Measurements from ENCODE around the gene GZMM. TPM values are rescaled to one million over a fixed set of nuclear protein-coding genes. Genes with fewer than 3 reads are reported as not detected.
A peak's percentile ranks its signal among the peaks of the same experiment; 100 is the strongest.

The GZMM gene
- total and polyA plus RNA-seq, 2 of the 13 experiments (the other 11 are each of a cell fraction or from before 2014, with no cell fraction given): 0.07 TPM; not detected in 1

DNA sequence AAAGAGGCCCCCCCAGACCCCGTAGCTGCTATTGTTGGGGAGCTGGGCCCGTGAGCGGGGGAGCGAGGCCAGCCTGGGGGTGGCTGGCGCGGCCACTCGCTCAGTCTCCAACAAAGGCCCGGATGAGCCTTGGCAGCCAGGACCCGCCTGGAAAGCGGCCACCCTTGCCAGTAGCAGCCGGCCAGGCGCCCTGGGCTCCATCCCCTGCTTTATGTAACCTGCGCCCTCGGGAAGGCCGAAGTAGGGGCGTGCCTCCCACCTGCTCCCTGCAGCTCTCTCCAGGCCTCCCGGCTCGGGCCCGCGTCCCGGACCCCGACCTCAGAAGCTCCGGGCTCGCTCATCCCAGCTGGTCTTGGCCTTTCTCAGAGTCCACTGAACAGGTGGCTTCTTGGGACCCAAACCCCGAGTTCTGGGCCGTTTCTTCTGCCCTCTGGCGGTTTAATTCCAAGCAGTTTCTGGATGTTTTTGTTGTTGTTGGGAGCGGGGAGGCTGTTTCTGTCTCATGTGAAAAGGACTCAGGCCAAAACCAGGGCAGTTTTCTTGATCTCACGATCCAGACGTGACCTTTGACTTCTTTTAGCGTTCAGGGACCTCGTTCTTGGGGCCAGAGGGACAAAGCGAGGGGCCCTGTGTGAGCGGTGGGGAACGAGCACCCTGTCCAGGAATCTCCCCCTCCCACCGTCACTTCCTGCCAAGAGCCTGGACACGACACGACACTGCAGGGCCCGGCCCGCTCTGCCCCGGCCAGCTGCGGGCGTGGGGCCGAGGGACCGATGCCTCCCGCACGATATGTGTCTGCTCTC lies 11.1 kb upstream of the GZMM start (continued):
- TF ChIP-seq, protein P1, sequence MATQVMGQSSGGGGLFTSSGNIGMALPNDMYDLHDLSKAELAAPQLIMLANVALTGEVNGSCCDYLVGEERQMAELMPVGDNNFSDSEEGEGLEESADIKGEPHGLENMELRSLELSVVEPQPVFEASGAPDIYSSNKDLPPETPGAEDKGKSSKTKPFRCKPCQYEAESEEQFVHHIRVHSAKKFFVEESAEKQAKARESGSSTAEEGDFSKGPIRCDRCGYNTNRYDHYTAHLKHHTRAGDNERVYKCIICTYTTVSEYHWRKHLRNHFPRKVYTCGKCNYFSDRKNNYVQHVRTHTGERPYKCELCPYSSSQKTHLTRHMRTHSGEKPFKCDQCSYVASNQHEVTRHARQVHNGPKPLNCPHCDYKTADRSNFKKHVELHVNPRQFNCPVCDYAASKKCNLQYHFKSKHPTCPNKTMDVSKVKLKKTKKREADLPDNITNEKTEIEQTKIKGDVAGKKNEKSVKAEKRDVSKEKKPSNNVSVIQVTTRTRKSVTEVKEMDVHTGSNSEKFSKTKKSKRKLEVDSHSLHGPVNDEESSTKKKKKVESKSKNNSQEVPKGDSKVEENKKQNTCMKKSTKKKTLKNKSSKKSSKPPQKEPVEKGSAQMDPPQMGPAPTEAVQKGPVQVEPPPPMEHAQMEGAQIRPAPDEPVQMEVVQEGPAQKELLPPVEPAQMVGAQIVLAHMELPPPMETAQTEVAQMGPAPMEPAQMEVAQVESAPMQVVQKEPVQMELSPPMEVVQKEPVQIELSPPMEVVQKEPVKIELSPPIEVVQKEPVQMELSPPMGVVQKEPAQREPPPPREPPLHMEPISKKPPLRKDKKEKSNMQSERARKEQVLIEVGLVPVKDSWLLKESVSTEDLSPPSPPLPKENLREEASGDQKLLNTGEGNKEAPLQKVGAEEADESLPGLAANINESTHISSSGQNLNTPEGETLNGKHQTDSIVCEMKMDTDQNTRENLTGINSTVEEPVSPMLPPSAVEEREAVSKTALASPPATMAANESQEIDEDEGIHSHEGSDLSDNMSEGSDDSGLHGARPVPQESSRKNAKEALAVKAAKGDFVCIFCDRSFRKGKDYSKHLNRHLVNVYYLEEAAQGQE (IDR thresholded peaks at IDR 0.05; ENCODE audit: borderline replicate concordance in 1 of 2, low read depth in 1 of 2, low read length in 2 of 2): no peak
- TF ChIP-seq MAFK (conservative IDR thresholded peaks at IDR 0.05 in 1 of 2, IDR thresholded peaks at IDR 0.05 in 1 of 2; ENCODE audit: low read length in 2 of 2) (no peak), ZNF30 (CRISPR knock-in tag; IDR thresholded peaks at IDR 0.05) (no peak), FOXK2 (IDR thresholded peaks at IDR 0.05) (no peak), XRCC5 (optimal IDR thresholded peaks at IDR 0.05; ENCODE audit: low read length) (peak; percentile 56), EHMT2 (IDR thresholded peaks at IDR 0.05; ENCODE audit: borderline replicate concordance, low read depth, low read length) (no peak), CREM (IDR thresholded peaks at IDR 0.05) (peak; percentile 70), CREM (CRISPR knock-in tag; IDR thresholded peaks at IDR 0.05) (no peak), HHEX (CRISPR knock-in tag; IDR thresholded peaks at IDR 0.05) (peak; percentile 69), THYN1 (CRISPR knock-in tag; IDR thresholded peaks at IDR 0.05; ENCODE audit: borderline replicate concordance, low read depth) (no peak), ZNF17 (CRISPR knock-in tag; IDR thresholded peaks at IDR 0.05) (no peak), ZMYM4 (CRISPR knock-in tag; IDR thresholded peaks at IDR 0.05) (peak; percentile 11; the same call in 1 of the 2 replicates), ZC3H13 (CRISPR knock-in tag; IDR thresholded peaks at IDR 0.05) (peak; percentile 62; the same call in 1 of the 2 replicates)
- TF ChIP-seq, protein P2, sequence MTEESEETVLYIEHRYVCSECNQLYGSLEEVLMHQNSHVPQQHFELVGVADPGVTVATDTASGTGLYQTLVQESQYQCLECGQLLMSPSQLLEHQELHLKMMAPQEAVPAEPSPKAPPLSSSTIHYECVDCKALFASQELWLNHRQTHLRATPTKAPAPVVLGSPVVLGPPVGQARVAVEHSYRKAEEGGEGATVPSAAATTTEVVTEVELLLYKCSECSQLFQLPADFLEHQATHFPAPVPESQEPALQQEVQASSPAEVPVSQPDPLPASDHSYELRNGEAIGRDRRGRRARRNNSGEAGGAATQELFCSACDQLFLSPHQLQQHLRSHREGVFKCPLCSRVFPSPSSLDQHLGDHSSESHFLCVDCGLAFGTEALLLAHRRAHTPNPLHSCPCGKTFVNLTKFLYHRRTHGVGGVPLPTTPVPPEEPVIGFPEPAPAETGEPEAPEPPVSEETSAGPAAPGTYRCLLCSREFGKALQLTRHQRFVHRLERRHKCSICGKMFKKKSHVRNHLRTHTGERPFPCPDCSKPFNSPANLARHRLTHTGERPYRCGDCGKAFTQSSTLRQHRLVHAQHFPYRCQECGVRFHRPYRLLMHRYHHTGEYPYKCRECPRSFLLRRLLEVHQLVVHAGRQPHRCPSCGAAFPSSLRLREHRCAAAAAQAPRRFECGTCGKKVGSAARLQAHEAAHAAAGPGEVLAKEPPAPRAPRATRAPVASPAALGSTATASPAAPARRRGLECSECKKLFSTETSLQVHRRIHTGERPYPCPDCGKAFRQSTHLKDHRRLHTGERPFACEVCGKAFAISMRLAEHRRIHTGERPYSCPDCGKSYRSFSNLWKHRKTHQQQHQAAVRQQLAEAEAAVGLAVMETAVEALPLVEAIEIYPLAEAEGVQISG (CRISPR knock-in tag; IDR thresholded peaks at IDR 0.05): no peak; the same call in 1 of the 2 replicates
- TF ChIP-seq, protein P3, sequence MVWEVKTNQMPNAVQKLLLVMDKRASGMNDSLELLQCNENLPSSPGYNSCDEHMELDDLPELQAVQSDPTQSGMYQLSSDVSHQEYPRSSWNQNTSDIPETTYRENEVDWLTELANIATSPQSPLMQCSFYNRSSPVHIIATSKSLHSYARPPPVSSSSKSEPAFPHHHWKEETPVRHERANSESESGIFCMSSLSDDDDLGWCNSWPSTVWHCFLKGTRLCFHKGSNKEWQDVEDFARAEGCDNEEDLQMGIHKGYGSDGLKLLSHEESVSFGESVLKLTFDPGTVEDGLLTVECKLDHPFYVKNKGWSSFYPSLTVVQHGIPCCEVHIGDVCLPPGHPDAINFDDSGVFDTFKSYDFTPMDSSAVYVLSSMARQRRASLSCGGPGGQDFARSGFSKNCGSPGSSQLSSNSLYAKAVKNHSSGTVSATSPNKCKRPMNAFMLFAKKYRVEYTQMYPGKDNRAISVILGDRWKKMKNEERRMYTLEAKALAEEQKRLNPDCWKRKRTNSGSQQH (CRISPR knock-in tag; IDR thresholded peaks at IDR 0.05; ENCODE audit: low read depth): no peak
- TF ChIP-seq, protein P4, sequence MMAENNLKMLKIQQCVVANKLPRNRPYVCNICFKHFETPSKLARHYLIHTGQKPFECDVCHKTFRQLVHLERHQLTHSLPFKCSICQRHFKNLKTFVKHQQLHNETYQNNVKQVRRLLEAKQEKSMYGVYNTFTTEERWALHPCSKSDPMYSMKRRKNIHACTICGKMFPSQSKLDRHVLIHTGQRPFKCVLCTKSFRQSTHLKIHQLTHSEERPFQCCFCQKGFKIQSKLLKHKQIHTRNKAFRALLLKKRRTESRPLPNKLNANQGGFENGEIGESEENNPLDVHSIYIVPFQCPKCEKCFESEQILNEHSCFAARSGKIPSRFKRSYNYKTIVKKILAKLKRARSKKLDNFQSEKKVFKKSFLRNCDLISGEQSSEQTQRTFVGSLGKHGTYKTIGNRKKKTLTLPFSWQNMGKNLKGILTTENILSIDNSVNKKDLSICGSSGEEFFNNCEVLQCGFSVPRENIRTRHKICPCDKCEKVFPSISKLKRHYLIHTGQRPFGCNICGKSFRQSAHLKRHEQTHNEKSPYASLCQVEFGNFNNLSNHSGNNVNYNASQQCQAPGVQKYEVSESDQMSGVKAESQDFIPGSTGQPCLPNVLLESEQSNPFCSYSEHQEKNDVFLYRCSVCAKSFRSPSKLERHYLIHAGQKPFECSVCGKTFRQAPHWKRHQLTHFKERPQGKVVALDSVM (CRISPR knock-in tag; IDR thresholded peaks at IDR 0.05): 0 out of 2 replicates have a peak, but pooled peaks have one; percentile 32
- TF ChIP-seq, protein P5, sequence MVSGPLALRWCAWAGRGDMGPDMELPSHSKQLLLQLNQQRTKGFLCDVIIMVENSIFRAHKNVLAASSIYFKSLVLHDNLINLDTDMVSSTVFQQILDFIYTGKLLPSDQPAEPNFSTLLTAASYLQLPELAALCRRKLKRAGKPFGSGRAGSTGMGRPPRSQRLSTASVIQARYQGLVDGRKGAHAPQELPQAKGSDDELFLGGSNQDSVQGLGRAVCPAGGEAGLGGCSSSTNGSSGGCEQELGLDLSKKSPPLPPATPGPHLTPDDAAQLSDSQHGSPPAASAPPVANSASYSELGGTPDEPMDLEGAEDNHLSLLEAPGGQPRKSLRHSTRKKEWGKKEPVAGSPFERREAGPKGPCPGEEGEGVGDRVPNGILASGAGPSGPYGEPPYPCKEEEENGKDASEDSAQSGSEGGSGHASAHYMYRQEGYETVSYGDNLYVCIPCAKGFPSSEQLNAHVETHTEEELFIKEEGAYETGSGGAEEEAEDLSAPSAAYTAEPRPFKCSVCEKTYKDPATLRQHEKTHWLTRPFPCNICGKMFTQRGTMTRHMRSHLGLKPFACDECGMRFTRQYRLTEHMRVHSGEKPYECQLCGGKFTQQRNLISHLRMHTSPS (CRISPR knock-in tag; IDR thresholded peaks at IDR 0.05; ENCODE audit: low read depth): no peak

All from HepG2 (cell line).